Measurements from ENCODE around the gene SERPINH1.
A peak's percentile ranks its signal among the peaks of the same experiment; 100 is the strongest.

Gene SERPINH1

GRCh38 chr11:75570559-75571139 lies 8.6 kb downstream of the SERPINH1 start:
- Histone ChIP-seq H3K4me3 (ENCODE audit: low read depth, low read length) (no peak overlapping the region), H3K36me3 (replicated peaks) (peaks cover 90% of the 10 kb centered on the region), H3K27ac (no peak overlapping the region), H3K27me3 (replicated peaks) (no peaks in the 10 kb centered on the region)
- DNase-seq: no peak
- TF ChIP-seq, protein P1, sequence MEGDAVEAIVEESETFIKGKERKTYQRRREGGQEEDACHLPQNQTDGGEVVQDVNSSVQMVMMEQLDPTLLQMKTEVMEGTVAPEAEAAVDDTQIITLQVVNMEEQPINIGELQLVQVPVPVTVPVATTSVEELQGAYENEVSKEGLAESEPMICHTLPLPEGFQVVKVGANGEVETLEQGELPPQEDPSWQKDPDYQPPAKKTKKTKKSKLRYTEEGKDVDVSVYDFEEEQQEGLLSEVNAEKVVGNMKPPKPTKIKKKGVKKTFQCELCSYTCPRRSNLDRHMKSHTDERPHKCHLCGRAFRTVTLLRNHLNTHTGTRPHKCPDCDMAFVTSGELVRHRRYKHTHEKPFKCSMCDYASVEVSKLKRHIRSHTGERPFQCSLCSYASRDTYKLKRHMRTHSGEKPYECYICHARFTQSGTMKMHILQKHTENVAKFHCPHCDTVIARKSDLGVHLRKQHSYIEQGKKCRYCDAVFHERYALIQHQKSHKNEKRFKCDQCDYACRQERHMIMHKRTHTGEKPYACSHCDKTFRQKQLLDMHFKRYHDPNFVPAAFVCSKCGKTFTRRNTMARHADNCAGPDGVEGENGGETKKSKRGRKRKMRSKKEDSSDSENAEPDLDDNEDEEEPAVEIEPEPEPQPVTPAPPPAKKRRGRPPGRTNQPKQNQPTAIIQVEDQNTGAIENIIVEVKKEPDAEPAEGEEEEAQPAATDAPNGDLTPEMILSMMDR (IDR thresholded peaks at IDR 0.05; ENCODE audit: low read depth, low read length, missing control alignments): no peak
- in situ Hi-C loops (cut with HindIII; ENCODE audit: low pct_ligation_motif_present, low sequenced_read_pairs): no loop called here

DNA sequence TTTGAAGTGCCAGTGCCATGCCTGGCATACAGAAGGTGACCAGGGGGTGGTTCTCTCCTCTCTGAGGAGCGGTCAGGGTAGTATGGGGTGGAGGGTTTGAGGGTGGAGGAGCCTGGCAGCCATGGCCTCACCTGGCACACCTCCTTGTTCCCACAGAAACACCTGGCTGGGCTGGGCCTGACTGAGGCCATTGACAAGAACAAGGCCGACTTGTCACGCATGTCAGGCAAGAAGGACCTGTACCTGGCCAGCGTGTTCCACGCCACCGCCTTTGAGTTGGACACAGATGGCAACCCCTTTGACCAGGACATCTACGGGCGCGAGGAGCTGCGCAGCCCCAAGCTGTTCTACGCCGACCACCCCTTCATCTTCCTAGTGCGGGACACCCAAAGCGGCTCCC lies 9.6 kb downstream of the SERPINH1 start:
- H3K27me3 ChIP-seq (replicated peaks): no peaks in the 10 kb centered on the region
- TF ChIP-seq, protein P1 (IDR thresholded peaks at IDR 0.05; ENCODE audit: low read depth, low read length, missing control alignments): no peak
- no peak overlapping the region for H3K27ac ChIP-seq
- no peak overlapping the region for H3K4me3 ChIP-seq (ENCODE audit: low read depth, low read length)
- DNase-seq: no peak
- in situ Hi-C loops (cut with HindIII; ENCODE audit: low pct_ligation_motif_present, low sequenced_read_pairs): no loop called here
- H3K36me3 ChIP-seq (replicated peaks): peaks cover 80% of the 10 kb centered on the region

DNA sequence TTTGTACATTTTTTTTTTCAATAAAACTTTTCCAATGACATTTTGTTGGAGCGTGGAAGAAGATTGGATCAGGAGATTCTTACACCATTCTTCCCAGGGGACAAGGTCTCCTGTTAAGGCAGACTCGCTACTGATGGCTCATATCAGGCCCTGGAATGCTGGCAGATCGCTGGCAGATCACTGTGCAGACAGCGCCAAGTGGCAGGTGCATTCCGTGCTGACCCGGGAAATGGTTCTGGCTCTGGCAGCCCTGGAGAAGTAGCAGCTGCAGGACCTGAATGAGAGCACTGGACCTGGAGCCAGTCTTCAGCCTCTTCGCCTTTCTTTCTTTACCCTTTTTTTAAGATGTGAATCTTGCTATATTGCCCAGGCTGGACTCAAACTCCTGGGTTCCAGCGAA lies 10.7 kb downstream of the SERPINH1 start:
- in situ Hi-C loops (cut with HindIII; ENCODE audit: low pct_ligation_motif_present, low sequenced_read_pairs): no loop called here
- DNase-seq: no peak
- H3K27me3 ChIP-seq (replicated peaks): no peaks in the 10 kb centered on the region
- TF ChIP-seq, protein P1 (IDR thresholded peaks at IDR 0.05; ENCODE audit: low read depth, low read length, missing control alignments): no peak
- H3K27ac ChIP-seq: no peak overlapping the region
- peaks cover 70% of the 10 kb centered on the region for H3K36me3 ChIP-seq (replicated peaks)
- H3K4me3 ChIP-seq (ENCODE audit: low read depth, low read length): no peak overlapping the region

DNA sequence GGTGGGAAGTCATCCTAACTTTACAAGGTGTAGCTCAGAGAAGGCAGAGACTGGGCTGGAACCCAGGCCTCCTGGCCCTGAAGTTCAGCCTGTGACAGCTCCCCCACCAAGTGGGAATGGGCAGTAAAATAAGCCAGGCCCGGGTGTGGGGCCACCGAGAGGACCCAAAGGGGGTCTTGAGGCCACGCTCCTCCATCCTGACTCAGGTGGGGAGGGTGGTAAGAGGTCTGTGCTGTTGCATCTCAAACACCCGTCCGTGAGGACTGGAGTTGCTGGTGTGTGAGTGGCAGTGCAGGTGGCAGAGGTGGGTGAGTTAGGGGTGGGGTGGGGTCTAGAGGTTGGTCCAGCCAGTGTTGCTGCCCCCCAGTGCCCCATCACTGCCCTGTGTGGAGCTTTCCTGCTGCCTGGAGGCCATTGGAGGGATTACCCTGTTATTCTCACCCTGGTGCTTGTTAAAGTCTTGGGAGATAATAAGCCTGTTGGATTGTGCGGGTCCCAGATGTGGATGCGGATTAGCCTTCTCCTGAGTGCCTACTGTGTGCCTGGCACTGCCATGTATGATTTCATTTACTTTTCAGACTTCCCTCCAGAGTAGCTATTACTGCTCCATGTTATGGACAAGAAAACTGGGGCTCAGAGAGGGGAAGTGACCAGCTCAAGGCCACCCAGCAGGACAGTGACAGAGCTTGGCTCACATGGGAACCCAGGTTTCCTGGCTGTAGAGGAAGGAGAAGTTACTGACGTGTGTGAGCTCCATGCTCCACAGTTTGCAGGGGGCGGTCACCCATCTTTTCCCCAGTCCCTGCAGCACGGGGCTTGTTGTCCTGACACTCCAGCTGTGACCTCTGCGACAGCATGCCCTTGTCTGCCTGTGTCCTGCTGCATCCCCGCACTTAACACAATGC lies 12.9 kb downstream of the SERPINH1 start:
- DNase-seq: no peak
- no peak overlapping the region for H3K4me3 ChIP-seq (ENCODE audit: low read depth, low read length)
- in situ Hi-C loops (cut with HindIII; ENCODE audit: low pct_ligation_motif_present, low sequenced_read_pairs): no loop called here
- no peaks in the 10 kb centered on the region for H3K27me3 ChIP-seq (replicated peaks)
- TF ChIP-seq, protein P1 (IDR thresholded peaks at IDR 0.05; ENCODE audit: low read depth, low read length, missing control alignments): peak; percentile 57
- peaks cover 48% of the 10 kb centered on the region for H3K36me3 ChIP-seq (replicated peaks)
- H3K27ac ChIP-seq: no peak overlapping the region

- peaks cover 37% of the 10 kb centered on the region for H3K36me3 ChIP-seq (replicated peaks)
- in situ Hi-C loops (cut with HindIII; ENCODE audit: low pct_ligation_motif_present, low sequenced_read_pairs): no loop called here
- no peak overlapping the region for H3K4me3 ChIP-seq (ENCODE audit: low read depth, low read length)
- TF ChIP-seq, protein P1 (IDR thresholded peaks at IDR 0.05; ENCODE audit: low read depth, low read length, missing control alignments): no peak
- no peak overlapping the region for H3K27ac ChIP-seq
- no peak for DNase-seq
- no peaks in the 10 kb centered on the region for H3K27me3 ChIP-seq (replicated peaks)
Measured at GRCh38 chr11:75576017-75576416, 14.0 kb downstream of the SERPINH1 start.

Data from brain microvascular endothelial cell (primary cell).